GM21529 (cell line): ENCODE results near the gene DYRK1A.
A peak's percentile ranks its signal among the peaks of the same experiment; 100 is the strongest.

Experiments
- ATAC-seq: cut with Tn5 transposase; IDR thresholded peaks from one replicate; pipeline ENCODE4 v1.9.1; 2021; ENCODE audit not compliant: unreplicated experiment

DYRK1A gene

GRCh38 chr21:37447288-37447936 is 80.8 kb downstream of the DYRK1A start:
- no peak for ATAC-seq

- ATAC-seq: no peak
These were observed 82.8 kb downstream of the DYRK1A start for GRCh38 chr21:37449302-37449937.

GRCh38 chr21:37450445-37450941 is 83.9 kb downstream of the DYRK1A start:
- ATAC-seq: no peak

- no peak for ATAC-seq
These were observed 84.9 kb downstream of the DYRK1A start for GRCh38 chr21:37451446-37451845.

GRCh38 chr21:37452227-37452626 is 85.7 kb downstream of the DYRK1A start:
- ATAC-seq: no peak

GRCh38 chr21:37453350-37453749 is 86.8 kb downstream of the DYRK1A start:
- no peak for ATAC-seq

GRCh38 chr21:37454869-37455503 is 88.4 kb downstream of the DYRK1A start:
- no peak for ATAC-seq

GRCh38 chr21:37455504-37455911 is 88.9 kb downstream of the DYRK1A start:
- ATAC-seq: no peak

- ATAC-seq: no peak
These were observed 92.2 kb downstream of the DYRK1A start for GRCh38 chr21:37458669-37459276.

- no peak for ATAC-seq
These were observed 93.0 kb downstream of the DYRK1A start for GRCh38 chr21:37459575-37459974.

GRCh38 chr21:37460196-37460595 is 93.6 kb downstream of the DYRK1A start:
- ATAC-seq: no peak

GRCh38 chr21:37461479-37461878 is 94.9 kb downstream of the DYRK1A start:
- peak; percentile 37 for ATAC-seq

GRCh38 chr21:37462087-37462861 is 95.7 kb downstream of the DYRK1A start:
- ATAC-seq: no peak

GRCh38 chr21:37463083-37463801 is 96.7 kb downstream of the DYRK1A start:
- ATAC-seq: no peak

- ATAC-seq: no peak
These were observed 100.5 kb downstream of the DYRK1A start for GRCh38 chr21:37467082-37467481.

GRCh38 chr21:37468909-37469308 is 102.3 kb downstream of the DYRK1A start:
- ATAC-seq: no peak

- ATAC-seq: no peak
These were observed 102.9 kb downstream of the DYRK1A start for GRCh38 chr21:37469441-37469840.

- ATAC-seq: no peak
These were observed 106.0 kb downstream of the DYRK1A start for GRCh38 chr21:37472581-37472980.

GRCh38 chr21:37473491-37473890 is 106.9 kb downstream of the DYRK1A start:
- no peak for ATAC-seq

GRCh38 chr21:37474342-37474741 is 107.8 kb downstream of the DYRK1A start:
- no peak for ATAC-seq
